Measurements from ENCODE around the gene GSTA3. TPM values are rescaled to one million over a fixed set of nuclear protein-coding genes. Genes with fewer than 3 reads are reported as not detected.
"Not testable (repeated sequence)": the region's sequence is repeated elsewhere in the genome, so short reads cannot be mapped to it uniquely, and the experiment has no call there.

GSTA3 gene
- total RNA-seq, 4 donors from 2014 or later, result not detected

GRCh38 chr6:52876056-52876787 lies 33.3 kb downstream of the GSTA3 start:
- H3K4me3 ChIP-seq, result no peak overlapping the region
- no peak for DNase-seq
- intact Hi-C loops (cut with DNase I; ENCODE audit: low total_unique reads), result no loop called here

DNA sequence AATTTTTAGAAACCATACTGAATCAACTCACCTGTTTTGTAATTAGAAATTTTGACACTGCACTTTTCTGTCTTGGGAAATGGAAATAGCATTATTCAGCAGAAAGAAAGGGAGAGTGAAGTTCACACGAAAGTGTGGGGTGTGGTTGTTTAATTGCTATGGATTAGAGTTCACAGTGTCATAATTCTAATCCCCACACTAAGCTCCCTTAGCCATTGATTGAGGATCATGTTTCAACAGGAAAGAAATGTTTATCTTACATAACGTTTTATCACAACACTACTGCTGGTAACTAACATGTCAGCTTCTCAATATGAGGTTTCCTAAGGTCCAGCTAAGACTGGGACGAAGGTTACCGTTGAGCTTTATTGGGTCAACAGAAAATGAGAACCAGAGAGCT lies 37.5 kb downstream of the GSTA3 start:
- H3K36me3 ChIP-seq, result no peaks in the 10 kb centered on the region
- intact Hi-C loops (cut with DNase I; ENCODE audit: low total_unique reads) (no loop called here), in situ Hi-C loops (cut with MboI; ENCODE audit: low pct_ligation_motif_present in 1 of 4, low pct_unique_long_range_greater_than_20kb in 1 of 4, low sequenced_read_pairs in 3 of 4) (no loop called here)
- H3K27me3 ChIP-seq, result no peaks in the 10 kb centered on the region
- WGBS, 2 donors (ENCODE audit: low coverage in 1 of 2), result 5 to 36% methylated on average over 2 to 4 of the region's 4 CpGs
- H3K27ac ChIP-seq, result no peak overlapping the region
- H3K4me1 ChIP-seq, result no peaks in the 10 kb centered on the region
- no peak for DNase-seq
- no peaks in the 10 kb centered on the region for H3K9me3 ChIP-seq
- no peak for TF ChIP-seq POLR2A (IDR thresholded peaks at IDR 0.05)
- no peak for TF ChIP-seq CTCF (IDR thresholded peaks at IDR 0.05)
- no peak for TF ChIP-seq EP300 (IDR thresholded peaks at IDR 0.05; ENCODE audit: low read depth)
- no peak for TF ChIP-seq POLR2AphosphoS5 (IDR thresholded peaks at IDR 0.05)
- no peak overlapping the region for H3K4me3 ChIP-seq

More at GRCh38 chr6:52876056-52876787, 33.3 kb downstream of the GSTA3 start:
- Histone ChIP-seq H3K36me3 (no peaks in the 10 kb centered on the region), H3K4me1 (no peaks in the 10 kb centered on the region), H3K9me3 (no peaks in the 10 kb centered on the region), H3K27me3 (no peaks in the 10 kb centered on the region), H3K27ac (no peak overlapping the region)
- no peak for TF ChIP-seq POLR2A (IDR thresholded peaks at IDR 0.05)
- TF ChIP-seq POLR2AphosphoS5 (IDR thresholded peaks at IDR 0.05), result no peak
- no peak for TF ChIP-seq EP300 (IDR thresholded peaks at IDR 0.05; ENCODE audit: low read depth)
- in situ Hi-C loops (cut with MboI; ENCODE audit: low pct_ligation_motif_present in 1 of 4, low pct_unique_long_range_greater_than_20kb in 1 of 4, low sequenced_read_pairs in 3 of 4), result no loop called here
- WGBS, 2 donors (ENCODE audit: low coverage in 1 of 2), result 79 to 84% methylated on average over 4 to 7 of the region's 7 CpGs

DNA sequence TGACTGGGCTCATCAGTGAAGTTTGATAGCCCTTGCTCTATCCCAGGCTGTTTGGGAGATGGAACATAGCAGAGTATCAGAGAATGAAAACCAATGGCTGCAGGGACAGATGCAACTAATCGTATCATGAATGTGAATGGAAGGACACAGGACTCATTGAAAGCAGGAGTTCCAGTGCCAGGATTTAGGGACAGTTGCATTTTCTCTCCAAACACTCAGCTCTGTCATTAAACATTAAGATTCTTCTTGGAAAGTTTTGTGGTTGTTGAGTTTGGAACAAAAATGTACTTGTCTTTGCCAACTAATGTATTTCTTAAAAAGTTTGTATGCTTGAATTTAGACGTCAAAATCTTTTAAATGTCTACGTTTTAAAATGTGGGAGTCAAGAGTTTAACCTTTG lies 37.9 kb downstream of the GSTA3 start:
- 49 to 60% methylated on average over 3 of the region's 3 CpGs for WGBS, 2 donors (ENCODE audit: low coverage in 1 of 2)
- no peaks in the 10 kb centered on the region for H3K9me3 ChIP-seq
- TF ChIP-seq CTCF (IDR thresholded peaks at IDR 0.05) (no peak), EP300 (IDR thresholded peaks at IDR 0.05; ENCODE audit: low read depth) (no peak), POLR2AphosphoS5 (IDR thresholded peaks at IDR 0.05) (no peak), POLR2A (IDR thresholded peaks at IDR 0.05) (no peak)
- no peak overlapping the region for H3K27ac ChIP-seq
- H3K4me1 ChIP-seq, result no peaks in the 10 kb centered on the region
- in situ Hi-C loops (cut with MboI; ENCODE audit: low pct_ligation_motif_present in 1 of 4, low pct_unique_long_range_greater_than_20kb in 1 of 4, low sequenced_read_pairs in 3 of 4), result no loop called here
- H3K4me3 ChIP-seq, result no peak overlapping the region
- intact Hi-C loops (cut with DNase I; ENCODE audit: low total_unique reads), result no loop called here
- H3K27me3 ChIP-seq, result no peaks in the 10 kb centered on the region
- no peak for DNase-seq
- no peaks in the 10 kb centered on the region for H3K36me3 ChIP-seq

- WGBS, 2 donors (ENCODE audit: low coverage in 1 of 2), result 90 to 92% methylated on average over 2 to 3 of the region's 3 CpGs
- H3K36me3 ChIP-seq; H3K4me1 ChIP-seq; DNase-seq; H3K9me3 ChIP-seq; in situ Hi-C loops (cut with MboI; ENCODE audit: low pct_ligation_motif_present in 1 of 4, low pct_unique_long_range_greater_than_20kb in 1 of 4, low sequenced_read_pairs in 3 of 4); H3K27me3 ChIP-seq; H3K4me3 ChIP-seq; H3K27ac ChIP-seq; intact Hi-C loops (cut with DNase I; ENCODE audit: low total_unique reads): not testable (repeated sequence)
Measured at GRCh38 chr6:52870335-52871091, 39.0 kb downstream of the GSTA3 start.

GRCh38 chr6:52868899-52869298 lies 40.6 kb downstream of the GSTA3 start:
- WGBS, 2 donors (ENCODE audit: low coverage in 1 of 2), result 55% methylated on average over 5 of the region's 5 CpGs; no CpG with 5 or more reads in 1 of the 2 donors
- in situ Hi-C loops (cut with MboI; ENCODE audit: low pct_ligation_motif_present in 1 of 4, low pct_unique_long_range_greater_than_20kb in 1 of 4, low sequenced_read_pairs in 3 of 4); intact Hi-C loops (cut with DNase I; ENCODE audit: low total_unique reads): not testable (repeated sequence)

More at GRCh38 chr6:52868899-52869298, 40.6 kb downstream of the GSTA3 start:
- not testable (repeated sequence) for H3K27me3 ChIP-seq, H3K4me1 ChIP-seq, H3K36me3 ChIP-seq, H3K4me3 ChIP-seq, DNase-seq, H3K9me3 ChIP-seq, H3K27ac ChIP-seq

All from transverse colon (tissue), 4 donors.